ENCODE data around the gene CDCA3. TPM values are rescaled to one million over a fixed set of nuclear protein-coding genes. Genes with fewer than 3 reads are reported as not detected.

Gene CDCA3
- total and polyA plus RNA-seq, 2 experiments from 2014 or later = 47.4 to 75.6 TPM

- TF ChIP-seq ZNF462 (CRISPR knock-in tag; IDR thresholded peaks at IDR 0.05) (no peak), ZNF114 (CRISPR knock-in tag; IDR thresholded peaks at IDR 0.05) (no peak), JUNB (IDR thresholded peaks at IDR 0.05; ENCODE audit: unreplicated experiment) (no peak)
These were observed 20.1 kb downstream of the CDCA3 start (continued) for GRCh38 chr12:6830999-6831398.

- no peak overlapping the region for H3K27ac Mint-ChIP-seq
These were observed 20.7 kb downstream of the CDCA3 start for GRCh38 chr12:6830286-6830890.

More at GRCh38 chr12:6830286-6830890, 20.7 kb downstream of the CDCA3 start:
- H3K36me3 Mint-ChIP-seq (ENCODE audit: low read depth) = peaks cover 48% of the 10 kb centered on the region
- peak overlapping the region; percentile 98 for H3K4me3 ChIP-seq
- H3K9me3 Mint-ChIP-seq = no peaks in the 10 kb centered on the region
- H3K4me1 ChIP-seq (ENCODE audit: insufficient read depth) = peaks cover 21% of the 10 kb centered on the region
- H3K9me2 ChIP-seq (ENCODE audit: insufficient read depth) = no peaks in the 10 kb centered on the region
- peak overlapping the region; percentile 96 for H3K4me3 Mint-ChIP-seq
- H3K4me2 ChIP-seq = no peak overlapping the region
- ATAC-seq (no peak), DNase-seq (ENCODE audit: low spot score) (no peak)
- peaks cover 3% of the 10 kb centered on the region; the same call in 1 of the 2 replicates for H3K36me3 ChIP-seq (ENCODE audit: insufficient read depth)
- no peak overlapping the region for H3K27ac ChIP-seq (ENCODE audit: low read depth)
- H3K27me3 Mint-ChIP-seq (ENCODE audit: insufficient read depth, low read depth, poor library complexity) = peaks cover 25% of the 10 kb centered on the region
- H3K4me1 Mint-ChIP-seq = peaks cover 36% of the 10 kb centered on the region
- peaks cover 14% of the 10 kb centered on the region; the same call in 1 of the 2 replicates for H3K27me3 ChIP-seq (ENCODE audit: insufficient read depth)
- H2AFZ ChIP-seq = no peak overlapping the region
- peaks cover 9% of the 10 kb centered on the region for H3K79me2 ChIP-seq (replicated peaks; ENCODE audit: insufficient read depth)
- peaks cover 29% of the 10 kb centered on the region for H3F3A ChIP-seq (replicated peaks; ENCODE audit: low read depth)
- TF ChIP-seq CTCF (conservative IDR thresholded peaks at IDR 0.05; ENCODE audit: low read depth in 2 of 2) (no peak), NANOG (IDR thresholded peaks at IDR 0.05; ENCODE audit: borderline replicate concordance) (no peak), ZNF462 (CRISPR knock-in tag; IDR thresholded peaks at IDR 0.05) (no peak), STAT1 (IDR thresholded peaks at IDR 0.05; ENCODE audit: unreplicated experiment) (no peak)
- H4K20me1 ChIP-seq (replicated peaks; ENCODE audit: insufficient read depth) = 0 out of 2 replicates have a peak, but pooled peaks cover 3% of the 10 kb centered on the region

Measured in GM23338 (cell line).